ENCODE results near the gene GRK6.
"Not testable (repeated sequence)": the region's sequence is repeated elsewhere in the genome, so short reads cannot be mapped to it uniquely, and the experiment has no call there.

Gene GRK6

DNA sequence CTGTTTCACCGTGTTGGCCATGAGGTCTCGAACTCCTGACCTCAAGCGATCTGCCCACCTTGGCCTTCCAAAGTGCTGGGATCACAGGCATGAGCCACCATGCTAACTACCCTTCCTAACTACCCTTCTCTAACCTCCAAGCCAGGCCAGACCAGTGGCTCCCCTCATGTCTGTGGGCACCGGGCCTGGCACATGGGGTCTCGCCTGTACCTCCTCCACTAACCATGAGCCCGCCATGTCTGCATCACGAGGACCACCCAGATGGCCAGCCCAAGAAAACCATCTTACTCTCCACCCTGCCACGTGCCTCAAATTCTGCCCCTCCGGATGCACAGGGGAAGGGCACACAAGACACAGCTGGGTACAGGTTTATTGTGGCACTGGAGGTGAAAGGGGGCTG is 56.6 kb downstream of the GRK6 start:
- no peak for DNase-seq

- no peak for DNase-seq
Observed at GRCh38 chr5:177483994-177484901, 57.8 kb downstream of the GRK6 start.

- DNase-seq = no peak
Observed at GRCh38 chr5:177484902-177485549, 58.5 kb downstream of the GRK6 start.

GRCh38 chr5:177485753-177486152 is 59.3 kb downstream of the GRK6 start:
- not testable (repeated sequence) for DNase-seq

DNA sequence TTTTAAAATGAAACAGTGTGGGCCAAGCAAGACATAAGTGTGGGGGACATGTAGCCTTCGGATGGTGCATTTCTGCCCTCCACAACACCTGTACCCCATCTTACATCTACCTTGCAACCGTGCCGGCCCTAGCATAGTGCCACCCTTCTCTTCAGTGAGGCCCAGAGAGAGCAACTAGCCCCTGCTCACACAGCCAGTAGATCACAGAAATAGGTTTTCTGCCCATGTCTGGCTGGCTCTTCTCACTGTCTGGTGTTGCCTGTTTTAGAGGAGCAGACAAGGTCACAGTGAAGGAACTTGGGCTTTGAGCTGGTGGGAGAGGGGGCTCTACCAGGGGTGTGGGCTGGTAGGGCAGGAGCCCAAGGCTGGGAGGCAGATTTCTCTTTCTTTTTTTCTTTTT is 59.8 kb downstream of the GRK6 start:
- DNase-seq = no peak

DNA sequence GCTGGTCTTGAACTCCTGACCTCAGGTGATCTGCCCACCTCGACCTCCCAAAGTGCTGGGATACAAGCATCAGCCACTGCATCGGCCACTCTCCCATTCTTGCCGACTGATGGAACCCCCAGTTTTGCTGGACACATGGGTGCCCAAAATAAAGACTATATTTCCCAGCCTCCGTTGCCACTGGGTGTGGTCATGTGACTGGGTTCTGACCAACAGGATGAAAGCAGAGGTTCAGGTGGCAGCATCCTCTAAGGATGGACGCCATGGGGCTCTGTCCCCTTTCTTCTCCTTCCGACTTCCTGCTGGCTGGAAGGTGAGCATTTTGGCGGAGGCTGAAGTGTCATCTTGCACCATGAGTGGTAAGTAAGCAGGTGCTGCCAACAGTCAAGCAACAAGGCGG is 60.7 kb downstream of the GRK6 start:
- DNase-seq = no peak

- DNase-seq = no peak
Observed at GRCh38 chr5:177487975-177488374, 61.5 kb downstream of the GRK6 start.

DNA sequence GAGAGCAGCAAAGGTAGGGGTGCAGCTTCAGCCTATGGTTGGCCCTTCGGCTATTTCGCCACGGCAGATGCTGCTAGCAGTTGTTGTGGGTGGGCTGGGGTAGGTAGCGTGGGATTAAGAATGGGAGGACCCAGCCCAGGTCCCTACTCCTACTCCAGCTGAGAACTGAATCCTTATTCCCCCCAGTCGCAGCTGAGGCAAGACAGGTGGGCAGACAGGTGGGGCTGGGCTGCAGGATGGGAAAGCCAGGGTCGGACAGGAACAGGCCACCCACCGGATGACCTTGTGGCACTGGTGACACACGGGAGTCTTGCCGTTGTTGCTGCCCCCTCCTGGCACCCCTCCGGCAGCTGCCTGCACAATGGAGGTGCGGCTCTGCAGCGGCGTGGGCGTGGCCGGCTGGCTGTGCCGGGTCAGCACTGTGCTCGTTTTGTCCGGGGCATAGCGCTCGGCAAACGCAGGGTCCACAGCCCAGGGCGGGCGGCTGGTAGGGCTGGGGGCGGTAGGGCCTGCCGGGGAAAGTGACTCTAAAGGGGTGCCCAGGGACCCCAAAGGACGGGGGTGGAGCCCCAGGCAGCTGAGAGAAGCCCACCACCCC is 62.7 kb downstream of the GRK6 start:
- DNase-seq = peak in 1 of 56 donors; percentile 22

DNA sequence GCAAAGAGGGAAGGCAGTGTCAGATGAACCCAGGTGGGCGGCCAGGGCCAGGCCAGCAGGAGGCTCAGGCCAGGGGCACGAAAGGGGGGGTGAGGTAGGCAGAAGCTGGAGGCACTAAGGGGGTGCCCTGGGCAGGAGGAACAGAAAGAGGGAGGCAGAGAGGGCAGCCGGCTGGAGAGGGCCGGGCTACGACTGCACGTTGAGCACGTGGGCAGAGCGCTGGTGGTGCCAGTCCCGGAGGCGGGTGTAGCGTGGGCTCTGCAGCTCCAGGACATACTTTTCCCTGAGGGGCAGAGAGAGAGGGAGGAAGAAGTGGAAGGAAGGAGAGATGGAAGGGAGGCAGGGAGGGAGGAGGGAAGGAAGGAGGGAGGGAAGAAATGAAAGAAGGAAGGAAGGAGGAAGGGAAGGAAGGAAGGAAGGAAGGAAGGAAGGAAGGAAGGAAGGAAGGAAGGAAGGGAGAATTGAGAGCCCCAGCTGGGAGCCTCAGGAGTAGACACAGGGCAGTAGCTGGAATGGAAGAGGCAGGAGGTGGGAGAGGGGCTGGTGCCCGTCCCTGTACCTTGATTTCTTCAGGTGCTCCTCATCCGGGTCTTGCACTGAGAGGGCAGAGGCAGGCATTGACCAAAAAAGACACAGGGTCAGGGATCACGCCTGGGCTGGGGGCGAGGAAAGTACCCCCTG is 64.0 kb downstream of the GRK6 start:
- no peak for DNase-seq

GRCh38 chr5:177490992-177491391 is 64.5 kb downstream of the GRK6 start:
- no peak for DNase-seq

DNA sequence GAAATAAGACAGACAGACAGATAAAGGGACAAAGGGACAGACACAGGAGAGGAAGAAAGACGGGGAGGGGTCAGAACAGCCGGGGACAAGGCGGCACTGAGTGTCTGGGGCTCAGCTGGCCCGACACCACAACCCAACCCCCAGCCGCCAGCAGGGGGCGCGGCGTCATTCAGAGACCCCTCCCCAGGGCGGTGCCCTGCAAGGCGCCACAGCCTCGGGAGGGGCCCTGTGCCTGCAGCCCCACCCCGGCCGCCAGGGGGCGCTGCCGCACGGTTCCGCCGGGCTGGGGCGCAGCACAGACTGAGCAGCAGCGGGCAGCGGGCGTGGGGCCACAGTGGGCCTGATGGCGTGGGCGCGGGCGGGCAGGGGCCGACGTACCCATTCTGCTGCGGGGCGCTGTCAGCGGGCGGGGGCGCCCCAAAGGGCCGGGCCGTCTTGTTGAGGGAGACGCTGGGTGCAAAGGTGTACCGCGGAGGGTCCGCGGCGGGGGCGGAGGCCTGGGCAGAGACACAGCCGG is 65.0 kb downstream of the GRK6 start:
- peak in 1 of 56 donors; percentile 12 for DNase-seq

GRCh38 chr5:177491983-177492746 is 65.7 kb downstream of the GRK6 start:
- no peak for DNase-seq
